Breast epithelium (tissue), 4 donors: Measurements from ENCODE around the gene ENOX1. TPM values are rescaled to one million over a fixed set of nuclear protein-coding genes. Genes with fewer than 3 reads are reported as not detected.

Experiments
- DNase-seq, 2 donors: peaks; one replicate each; pipeline ENCODE4 v3.0.0-alpha.2; 2019; ENCODE audit warnings: low spot score in 2 of 2
- H3K27ac ChIP-seq, 2 donors: fragments of 200-600 bp; sonication (generic) in 1 of 2; one replicate each; pipeline ENCODE4 v1.5.1; 2016 to 2019; ENCODE audit warnings: mild to moderate bottlenecking in 1 of 2
- H3K27me3 ChIP-seq, 2 donors: fragments of 200-600 bp; sonication (generic) in 1 of 2; one replicate each; pipeline versions ENCODE4 v1.5.1 to v1.6.0; 2017 to 2019; ENCODE audit warnings: control low read depth in 1 of 2, mild to moderate bottlenecking in 1 of 2
- H3K36me3 ChIP-seq: fragments of 200-600 bp; one replicate; pipeline ENCODE4 v1.5.1; 2019
- H3K4me1 ChIP-seq, 2 donors: fragments of 200-600 bp; sonication (generic); one replicate each; pipeline ENCODE4 v1.5.1; 2016 to 2019; ENCODE audit warnings: control low read depth in 1 of 2
- H3K4me3 ChIP-seq, 3 donors: fragments of 200-600 bp; sonication (generic); 1 replicate in 2 of 3; 2 replicates in 1 of 3; pipeline ENCODE4 v1.5.1; 2016 to 2019; ENCODE audit warnings: mild to moderate bottlenecking in 3 of 3, moderate library complexity in 2 of 3
- H3K9me3 ChIP-seq, 2 donors: fragments of 200-600 bp; sonication (generic) in 1 of 2; one replicate each; pipeline ENCODE4 v1.5.1; 2016 to 2019; ENCODE audit warnings: control low read depth in 1 of 2
- POLR2A ChIP-seq: fragments of 450-650 bp; IDR thresholded peaks from one replicate; pipeline ENCODE4 v1.6.1; 2016; ENCODE audit warnings: antibody characterized with exemption, mild to moderate bottlenecking, moderate library complexity
- POLR2AphosphoS5 ChIP-seq, 3 donors: sonication (generic); formaldehyde crosslinking; IDR thresholded peaks; one replicate each; pipeline ENCODE4 v1.6.1; 2017; ENCODE audit warnings: antibody characterized with exemption in 3 of 3
- intact Hi-C: fragments of 100-400 bp; cut with DNase I; formaldehyde crosslinking; loops from one replicate; pipeline ENCODE4 v1.15.1; 2023; ENCODE audit warnings: low total_unique reads
- total RNA-seq, 3 donors: library from RNA; depleted of rRNA; stranded (reverse); fragments of >200 nt; gene quantifications; one replicate each; pipeline ENCODE4 v1.1.0, GENCODE V29; 2016
- TF ChIP-seq, protein P1 (sequence below), 3 donors: fragments of 450-650 bp; IDR thresholded peaks; one replicate each; pipeline ENCODE4 v1.5.1; 2016 to 2017; ENCODE audit warnings: antibody characterized with exemption in 3 of 3, mild to moderate bottlenecking in 3 of 3, moderate library complexity in 3 of 3

ENOX1 gene
- total RNA-seq, 3 donors from 2014 or later: 1.9 to 2.3 (median 2.0) TPM

DNA sequence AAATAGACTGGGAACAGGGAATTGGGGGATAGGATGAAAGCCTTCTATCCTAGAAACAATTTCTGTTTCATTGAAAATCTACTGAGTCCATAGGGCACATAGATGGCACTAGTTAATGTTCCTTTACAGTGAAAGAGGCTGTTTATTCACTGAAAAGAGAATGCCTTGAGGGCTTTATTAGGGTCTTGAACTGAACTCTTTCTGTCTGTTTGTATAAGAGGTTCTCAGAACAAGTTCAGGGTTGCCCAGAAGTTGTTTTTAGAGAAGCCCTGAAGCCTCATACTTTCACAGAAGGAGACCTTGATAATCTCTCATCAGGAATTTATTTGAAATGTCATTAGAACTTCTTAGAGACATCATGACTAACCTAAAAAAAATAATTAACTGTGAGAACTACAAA, 43.9 kb downstream of the ENOX1 start:
- H3K27ac ChIP-seq: no peak overlapping the region
- H3K4me1 ChIP-seq: no peaks in the 10 kb centered on the region
- no peak for DNase-seq
- H3K4me3 ChIP-seq: no peak overlapping the region
- TF ChIP-seq, protein P1, sequence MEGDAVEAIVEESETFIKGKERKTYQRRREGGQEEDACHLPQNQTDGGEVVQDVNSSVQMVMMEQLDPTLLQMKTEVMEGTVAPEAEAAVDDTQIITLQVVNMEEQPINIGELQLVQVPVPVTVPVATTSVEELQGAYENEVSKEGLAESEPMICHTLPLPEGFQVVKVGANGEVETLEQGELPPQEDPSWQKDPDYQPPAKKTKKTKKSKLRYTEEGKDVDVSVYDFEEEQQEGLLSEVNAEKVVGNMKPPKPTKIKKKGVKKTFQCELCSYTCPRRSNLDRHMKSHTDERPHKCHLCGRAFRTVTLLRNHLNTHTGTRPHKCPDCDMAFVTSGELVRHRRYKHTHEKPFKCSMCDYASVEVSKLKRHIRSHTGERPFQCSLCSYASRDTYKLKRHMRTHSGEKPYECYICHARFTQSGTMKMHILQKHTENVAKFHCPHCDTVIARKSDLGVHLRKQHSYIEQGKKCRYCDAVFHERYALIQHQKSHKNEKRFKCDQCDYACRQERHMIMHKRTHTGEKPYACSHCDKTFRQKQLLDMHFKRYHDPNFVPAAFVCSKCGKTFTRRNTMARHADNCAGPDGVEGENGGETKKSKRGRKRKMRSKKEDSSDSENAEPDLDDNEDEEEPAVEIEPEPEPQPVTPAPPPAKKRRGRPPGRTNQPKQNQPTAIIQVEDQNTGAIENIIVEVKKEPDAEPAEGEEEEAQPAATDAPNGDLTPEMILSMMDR (IDR thresholded peaks at IDR 0.05): no peak
- no peak for TF ChIP-seq POLR2AphosphoS5 (IDR thresholded peaks at IDR 0.05)
- no peak for TF ChIP-seq POLR2A
- intact Hi-C loops: no loop called here
- no peaks in the 10 kb centered on the region for H3K36me3 ChIP-seq
- H3K9me3 ChIP-seq: no peaks in the 10 kb centered on the region
- no peaks in the 10 kb centered on the region for H3K27me3 ChIP-seq

DNA sequence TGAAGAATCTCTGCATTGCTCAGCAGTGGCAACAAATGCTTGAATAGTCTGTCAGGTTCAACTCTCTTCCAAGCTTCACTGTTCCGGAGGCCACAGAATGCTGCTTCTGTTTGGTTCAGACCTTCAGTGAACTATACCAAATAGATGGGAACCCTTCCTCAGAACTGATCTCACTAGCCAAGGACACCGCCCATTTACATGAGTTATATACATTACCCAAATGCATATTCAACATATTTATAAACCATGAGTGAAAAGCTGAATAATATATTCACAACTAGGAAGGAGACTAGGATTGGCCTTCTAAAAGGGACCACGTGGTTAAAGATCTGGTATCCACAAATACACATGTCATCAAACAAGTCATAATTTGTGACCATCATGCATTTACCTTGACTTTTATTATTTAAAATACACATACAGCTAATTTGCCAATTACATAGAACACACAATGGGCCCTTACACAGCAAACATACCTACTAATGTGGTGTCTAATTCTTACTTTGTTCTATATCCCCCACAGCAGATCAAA, 49.3 kb downstream of the ENOX1 start:
- Histone ChIP-seq H3K9me3 (no peaks in the 10 kb centered on the region), H3K27ac (no peak overlapping the region), H3K4me3 (no peak overlapping the region), H3K4me1 (no peaks in the 10 kb centered on the region), H3K36me3 (no peaks in the 10 kb centered on the region), H3K27me3 (no peaks in the 10 kb centered on the region)
- TF ChIP-seq, protein P1 (IDR thresholded peaks at IDR 0.05): no peak
- TF ChIP-seq POLR2AphosphoS5 (IDR thresholded peaks at IDR 0.05): no peak
- TF ChIP-seq POLR2A: no peak
- intact Hi-C loops: no loop called here
- no peak for DNase-seq

DNA sequence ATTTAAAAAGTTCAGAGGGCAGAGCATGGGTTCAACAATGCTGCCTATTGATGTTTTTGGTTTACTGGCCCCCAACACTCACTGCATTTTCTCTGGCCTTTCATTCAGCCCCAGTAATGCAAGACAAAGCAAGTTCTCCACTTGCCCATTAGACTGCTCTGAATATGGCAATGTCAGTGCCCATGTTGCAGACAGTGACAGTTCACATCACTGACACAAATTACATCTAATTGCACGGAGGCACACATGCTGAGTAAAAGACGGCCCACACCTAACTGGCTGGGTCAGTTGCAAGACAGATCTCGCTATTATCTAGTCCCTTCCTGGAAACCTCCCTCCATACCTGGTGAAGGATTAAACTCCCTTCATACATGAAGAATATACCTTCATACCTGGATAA, 54.0 kb downstream of the ENOX1 start:
- Histone ChIP-seq H3K4me1 (no peaks in the 10 kb centered on the region), H3K9me3 (no peaks in the 10 kb centered on the region), H3K36me3 (no peaks in the 10 kb centered on the region), H3K4me3 (no peak overlapping the region), H3K27me3 (no peaks in the 10 kb centered on the region), H3K27ac (no peak overlapping the region)
- intact Hi-C loops: no loop called here
- DNase-seq: no peak
- TF ChIP-seq POLR2AphosphoS5 (IDR thresholded peaks at IDR 0.05): no peak
- TF ChIP-seq POLR2A: no peak
- TF ChIP-seq, protein P1 (IDR thresholded peaks at IDR 0.05): no peak

DNA sequence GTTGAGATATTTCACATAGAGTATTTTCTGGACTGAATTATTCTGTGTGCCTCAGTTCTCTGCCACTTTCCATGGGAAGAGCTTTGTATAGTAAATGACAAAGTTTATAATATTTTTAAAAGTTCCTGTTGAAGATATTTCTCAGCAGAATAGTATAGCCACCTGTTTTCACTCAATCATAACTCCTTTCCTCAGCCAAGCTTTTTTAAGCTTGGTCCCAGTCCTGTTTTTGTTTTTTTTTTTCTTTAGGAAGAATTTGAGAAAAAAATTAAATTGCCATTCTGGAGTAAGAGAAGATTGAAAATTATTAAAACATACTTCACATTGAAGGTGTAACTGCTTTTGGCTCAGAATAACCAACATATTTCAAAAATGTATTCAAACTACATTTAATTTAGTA, 55.5 kb downstream of the ENOX1 start:
- DNase-seq: no peak
- no peak for TF ChIP-seq POLR2AphosphoS5 (IDR thresholded peaks at IDR 0.05)
- no peak for TF ChIP-seq POLR2A
- TF ChIP-seq, protein P1 (IDR thresholded peaks at IDR 0.05): no peak
- Histone ChIP-seq H3K9me3 (no peaks in the 10 kb centered on the region), H3K4me1 (no peaks in the 10 kb centered on the region), H3K27ac (no peak overlapping the region), H3K36me3 (no peaks in the 10 kb centered on the region), H3K4me3 (no peak overlapping the region), H3K27me3 (no peaks in the 10 kb centered on the region)
- intact Hi-C loops: no loop called here

DNA sequence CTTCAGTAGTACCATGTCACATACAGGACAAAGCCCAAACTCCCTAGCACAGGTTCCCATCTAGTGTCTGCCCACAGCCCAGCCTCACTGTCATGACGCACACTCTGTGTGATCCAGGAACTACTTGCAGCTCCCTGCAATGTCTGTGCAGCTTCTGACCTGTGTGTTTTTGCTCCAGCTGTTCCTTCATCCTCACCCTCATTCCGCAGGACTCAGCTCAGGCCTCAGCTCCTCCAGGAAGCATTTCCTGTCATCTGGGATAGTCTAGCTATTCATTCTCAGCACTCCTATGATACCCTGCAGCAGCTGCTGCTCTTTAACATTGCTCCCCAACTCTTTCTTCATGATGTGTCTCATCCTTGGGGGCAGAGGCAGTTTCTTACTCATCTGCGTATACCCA, 56.1 kb downstream of the ENOX1 start:
- H3K9me3 ChIP-seq: no peaks in the 10 kb centered on the region
- H3K27ac ChIP-seq: no peak overlapping the region
- H3K4me3 ChIP-seq: no peak overlapping the region
- H3K27me3 ChIP-seq: no peaks in the 10 kb centered on the region
- H3K4me1 ChIP-seq: no peaks in the 10 kb centered on the region
- intact Hi-C loops: no loop called here
- no peak for DNase-seq
- H3K36me3 ChIP-seq: no peaks in the 10 kb centered on the region
- TF ChIP-seq, protein P1 (IDR thresholded peaks at IDR 0.05): no peak
- TF ChIP-seq POLR2A (no peak), POLR2AphosphoS5 (IDR thresholded peaks at IDR 0.05) (no peak)
